GM12875 (cell line): Measurements from ENCODE around the gene SIN3A.
A peak's percentile ranks its signal among the peaks of the same experiment; 100 is the strongest.

Experiments used
- H3K4me3 ChIP-seq: one replicate; pipeline ENCODE4 v1.5.1; 2011; ENCODE audit warnings: low read depth, low read length, control low read depth
- CTCF ChIP-seq: IDR thresholded peaks from 2 replicates; pipeline ENCODE4 v1.5.1; 2011; ENCODE audit warnings: low read depth, mild to moderate bottlenecking, control low read depth, inconsistent platforms, low read length, moderate library complexity, borderline replicate concordance; ENCODE audit not compliant: insufficient read depth

The SIN3A gene

GRCh38 chr15:75454471-75455378 is 3.2 kb upstream of the SIN3A start:
- no peak for TF ChIP-seq CTCF
- peak overlapping the region; percentile 77 for H3K4me3 ChIP-seq

GRCh38 chr15:75453703-75454470 is 2.4 kb upstream of the SIN3A start:
- H3K4me3 ChIP-seq, result peak overlapping the region; percentile 87
- TF ChIP-seq CTCF, result no peak

GRCh38 chr15:75452865-75453702 is 1.6 kb upstream of the SIN3A start:
- H3K4me3 ChIP-seq, result peak overlapping the region; percentile 87
- peak; percentile 26; the same call in 1 of the 2 replicates for TF ChIP-seq CTCF

- peak overlapping the region; percentile 87 for H3K4me3 ChIP-seq
- no peak for TF ChIP-seq CTCF
These were observed 924 bp upstream of the SIN3A start for GRCh38 chr15:75452364-75452864.

GRCh38 chr15:75451202-75451673 is 252 bp downstream of the SIN3A start:
- H3K4me3 ChIP-seq, result peak overlapping the region; percentile 85
- TF ChIP-seq CTCF, result no peak

- H3K4me3 ChIP-seq, result peak overlapping the region; percentile 85
- no peak for TF ChIP-seq CTCF
These were observed 936 bp downstream of the SIN3A start for GRCh38 chr15:75450307-75451201.
